B cell (primary cell): ENCODE results near the gene VAV2. TPM values are rescaled to one million over a fixed set of nuclear protein-coding genes. Genes with fewer than 3 reads are reported as not detected.

Experiments used
- ATAC-seq: fragments of 200-7000 bp; cut with Tn5 transposase; one replicate; pipeline ENCODE4 v1.10.0; 2021; ENCODE audit warnings: low read depth, mild to moderate bottlenecking, moderate number of reproducible peaks, moderate library complexity
- CTCF ChIA-PET: fragments of 350-600 bp; sonication (Branson Sonifier 250); formaldehyde crosslinking; loops from one replicate; lab custom pipeline; 2021; ENCODE audit warnings: antibody characterized with exemption, inconsistent platforms; lab: Charles Lee
- POLR2A ChIA-PET: fragments of 350-600 bp; sonication (Branson Sonifier 250); formaldehyde crosslinking; loops from one replicate; lab custom pipeline; 2021; ENCODE audit warnings: antibody characterized with exemption; lab: Charles Lee
- DNase-seq: peaks from one replicate; pipeline ENCODE4 v3.0.0; 2013
- H2AFZ ChIP-seq: 2 replicates; pipeline ENCODE4 v1.6.1; 2012; ENCODE audit warnings: mild to moderate bottlenecking, low read depth, low read length; ENCODE audit not compliant: insufficient read depth, poor library complexity, severe bottlenecking
- H3K27ac ChIP-seq, 2 donors: 1 replicate in 1 of 2; 2 replicates in 1 of 2; pipeline ENCODE4 v1.5.1; 2012 to 2013; ENCODE audit warnings: low read length in 2 of 2, mild to moderate bottlenecking in 2 of 2, moderate library complexity in 1 of 2
- H3K27me3 ChIP-seq, 4 experiments: fragments of 200-600 bp in 1 of 4; sonication (generic) in 1 of 4; replicated peaks in 1 of 4; 1 replicate in 2 of 4; 2 replicates in 2 of 4; pipeline versions ENCODE4 v1.6.1 to v1.7.0; 2013 to 2016; ENCODE audit warnings: low read length in 3 of 4, mild to moderate bottlenecking in 2 of 4, mixed read lengths in 1 of 4, moderate library complexity in 1 of 4; ENCODE audit not compliant: insufficient read depth in 4 of 4, control insufficient read depth in 3 of 4; ENCODE audit errors: control extremely low read depth in 1 of 4
- H3K36me3 ChIP-seq, 2 experiments: replicated peaks in 1 of 2; 1 replicate in 1 of 2; 2 replicates in 1 of 2; pipeline versions ENCODE4 v1.6.1 to v1.7.1; 2013; ENCODE audit warnings: low read length in 1 of 2; ENCODE audit not compliant: insufficient read depth in 2 of 2, control insufficient read depth in 1 of 2; ENCODE audit errors: control extremely low read depth in 1 of 2, extremely low read depth in 1 of 2
- H3K4me1 ChIP-seq, 2 donors: fragments of 200-600 bp in 1 of 2; sonication (generic) in 1 of 2; 1 replicate in 1 of 2; 2 replicates in 1 of 2; pipeline versions ENCODE4 v1.5.1 to v1.6.1; 2013 to 2017; ENCODE audit warnings: low read length in 2 of 2; ENCODE audit not compliant: control insufficient read depth in 2 of 2, insufficient read depth in 2 of 2
- H3K4me2 ChIP-seq: replicated peaks from 2 replicates; pipeline ENCODE3; 2012; ENCODE audit warnings: mild to moderate bottlenecking, low read depth, low read length; ENCODE audit not compliant: poor library complexity, severe bottlenecking
- H3K4me3 ChIP-seq, 5 experiments: fragments of 200-600 bp in 1 of 5; sonication (generic) in 1 of 5; 1 replicate in 3 of 5; 2 replicates in 2 of 5; pipeline versions ENCODE4 v1.5.1 to v1.7.0; 2011 to 2016; ENCODE audit warnings: low read length in 4 of 5, mild to moderate bottlenecking in 4 of 5, low read depth in 2 of 5, control low read depth in 1 of 5, moderate library complexity in 1 of 5; ENCODE audit not compliant: insufficient read depth in 1 of 5; ENCODE audit errors: control extremely low read depth in 1 of 5, extremely low read depth in 1 of 5
- H3K79me2 ChIP-seq: fragments of 200-600 bp; sonication (generic); one replicate; pipeline ENCODE4 v1.6.0; 2016; ENCODE audit warnings: low read length; ENCODE audit not compliant: control insufficient read depth, insufficient read depth
- H3K9ac ChIP-seq: fragments of 200-600 bp; sonication (generic); 2 replicates; pipeline ENCODE4 v1.6.1; 2017; ENCODE audit warnings: mild to moderate bottlenecking, low read length, moderate library complexity
- H3K9me3 ChIP-seq, 3 donors: one replicate each; pipeline versions ENCODE4 v1.6.1 to v1.7.1; 2013; ENCODE audit warnings: low read length in 2 of 3; ENCODE audit not compliant: control insufficient read depth in 2 of 3, insufficient read depth in 1 of 3; ENCODE audit errors: control extremely low read depth in 1 of 3
- H4K20me1 ChIP-seq: 2 replicates; pipeline ENCODE4 v1.6.0; 2012; ENCODE audit warnings: mild to moderate bottlenecking, low read length; ENCODE audit not compliant: insufficient read depth, control insufficient read depth, poor library complexity, severe bottlenecking
- H3K27ac Mint-ChIP-seq: one replicate; pipeline ENCODE4 v1.8.0; 2021; ENCODE audit warnings: mixed read lengths
- H3K27me3 Mint-ChIP-seq: one replicate; pipeline ENCODE4 v1.8.0; 2021; ENCODE audit warnings: mixed read lengths
- H3K4me1 Mint-ChIP-seq: one replicate; pipeline ENCODE4 v1.8.0; 2021; ENCODE audit warnings: mixed read lengths
- H3K4me3 Mint-ChIP-seq: one replicate; pipeline ENCODE4 v1.8.0; 2021; ENCODE audit warnings: mixed read lengths
- H3K9me3 Mint-ChIP-seq: one replicate; pipeline ENCODE4 v1.8.0; 2022; ENCODE audit warnings: mixed read lengths; ENCODE audit not compliant: insufficient read depth
- CTCF ChIP-seq: fragments of 200-600 bp; IDR thresholded peaks from one replicate; pipeline ENCODE4 v1.8.0; 2022; ENCODE audit warnings: antibody characterized with exemption, mild to moderate bottlenecking
- EZH2 ChIP-seq: IDR thresholded peaks from 2 replicates; pipeline ENCODE4 v1.6.1; 2012; ENCODE audit warnings: borderline replicate concordance, low read depth, mild to moderate bottlenecking, moderate library complexity, low read length; ENCODE audit not compliant: insufficient read depth, poor library complexity, severe bottlenecking
- WGBS: methylation state at CpG from one replicate; pipeline ENCODE4 v1.1.5; 2013; ENCODE audit warnings: missing lambda C conversion rate; ENCODE audit not compliant: insufficient coverage; 5-methylcytosine and 5-hydroxymethylcytosine counted together
- intact Hi-C: fragments of 100-400 bp; cut with micrococcal nuclease; formaldehyde crosslinking; loops from one replicate; pipeline ENCODE4 v1.10.0; 2022
- polyA plus RNA-seq: library from polyadenylated mRNA; depleted of rRNA; stranded (reverse); fragments of >200 nt; gene quantifications from 2 replicates; pipeline ENCODE4 v1.2.3, GENCODE V29; 2012
- total RNA-seq, 2 donors: library from RNA; stranded (reverse); fragments of 120-200 nt in 1 of 2; gene quantifications; 1 replicate in 1 of 2; 2 replicates in 1 of 2; pipeline versions ENCODE4 v1.2.3 to v1.2.4, GENCODE V29; 2013 to 2022

The VAV2 gene
- total and polyA plus RNA-seq, 2 donors (not counting 1 experiment from before 2014, with no cell fraction given), result 34.4 to 128 TPM

DNA sequence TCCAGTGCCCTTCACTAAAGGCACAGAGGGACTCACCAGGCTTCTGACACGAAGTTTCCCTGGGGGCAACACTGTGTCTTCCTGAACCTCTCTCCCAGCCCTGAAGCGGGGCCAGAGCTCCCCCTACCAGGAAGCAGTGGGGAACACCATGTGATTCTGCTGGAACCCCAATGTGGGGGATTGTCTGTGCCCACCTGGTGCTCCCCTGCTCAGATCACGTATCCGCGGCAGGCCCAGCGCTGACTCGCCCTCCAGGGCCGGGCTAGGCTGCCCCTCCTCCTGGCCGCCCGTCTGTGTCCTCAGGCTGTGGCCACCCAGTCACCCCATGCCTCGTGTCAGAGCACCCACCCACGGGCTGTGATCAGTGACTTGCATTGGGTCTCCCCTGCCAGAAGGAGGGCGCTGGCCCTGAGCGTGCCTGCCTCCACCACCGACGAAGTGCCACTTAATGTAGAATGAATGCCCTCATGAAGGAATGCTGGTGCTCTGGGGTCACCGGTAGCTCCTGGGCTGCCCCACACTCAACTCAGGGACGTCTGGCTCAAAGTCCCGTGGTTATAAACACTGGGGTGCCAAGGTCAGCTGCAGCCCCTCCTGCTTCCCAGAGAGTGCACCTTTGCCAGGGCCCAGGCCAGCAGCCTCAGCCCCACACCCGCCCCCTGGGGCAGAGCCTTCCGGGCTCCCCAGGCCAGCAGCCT is 276.1 kb downstream of the VAV2 start:
- peaks cover 3% of the 10 kb centered on the region for H3K4me1 Mint-ChIP-seq
- Histone ChIP-seq H3K36me3 (no peaks in the 10 kb centered on the region), H3K27me3 (peaks cover 0 to 18% (median 0%) of the 10 kb centered on the region in 4 experiments), H2AFZ (no peak overlapping the region), H3K27ac (no peak overlapping the region), H3K9ac (no peak overlapping the region), H3K4me2 (no peak overlapping the region), H3K4me3 (no peak overlapping the region), H3K79me2 (no peaks in the 10 kb centered on the region), H3K4me1 (peaks cover 0 to 6% of the 10 kb centered on the region in 2 donors), H4K20me1 (no peaks in the 10 kb centered on the region), H3K9me3 (peaks cover 0 to 9% (median 0%) of the 10 kb centered on the region in 3 donors)
- no peak for TF ChIP-seq EZH2
- no peak for TF ChIP-seq CTCF
- intact Hi-C loops, result no loop called here
- peaks cover 40% of the 10 kb centered on the region for H3K27me3 Mint-ChIP-seq
- H3K4me3 Mint-ChIP-seq, result no peak overlapping the region
- ATAC-seq, result no peak
- ChIA-PET POLR2A (no interaction called here), CTCF (no interaction called here)
- H3K9me3 Mint-ChIP-seq, result peaks cover 3% of the 10 kb centered on the region
- WGBS, result 83% methylated on average over 20 of the region's 21 CpGs
- no peak overlapping the region for H3K27ac Mint-ChIP-seq
- no peak for DNase-seq

DNA sequence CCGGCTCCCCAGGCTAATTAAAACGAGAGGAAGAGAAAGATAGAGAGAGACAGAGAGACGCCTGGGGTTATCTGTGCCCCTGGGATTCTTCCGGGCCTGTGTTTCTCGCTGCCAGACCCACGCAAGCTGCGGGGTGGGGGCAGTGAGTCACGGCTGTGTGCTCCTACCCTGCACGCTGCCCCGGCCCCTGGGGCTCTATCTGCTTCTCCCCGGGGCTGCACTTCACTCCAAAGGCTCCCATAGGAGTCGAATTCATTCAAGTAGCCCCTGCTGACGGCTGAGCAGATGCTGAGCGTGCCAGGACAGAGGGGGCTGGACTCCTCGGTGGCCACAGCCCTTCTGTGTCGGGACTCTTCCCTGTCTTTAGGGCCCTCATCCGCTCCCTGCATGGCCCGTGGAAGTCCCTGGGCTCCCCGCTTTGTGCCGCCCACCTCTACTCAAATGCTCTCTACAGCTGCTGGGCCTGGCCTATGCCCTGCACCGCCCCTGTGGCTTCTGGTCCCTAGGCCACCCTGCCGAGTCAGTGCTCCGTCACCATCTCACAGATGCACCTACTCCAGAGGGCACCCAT is 276.7 kb downstream of the VAV2 start:
- CTCF ChIA-PET, result interaction anchor here (1.6 kb wide), 1 partner anchor 27 kb away, joined by 4 read pairs; no protein-coding TSS in a partner anchor
- intact Hi-C loops, result no loop called here
- Histone ChIP-seq H3K4me2 (no peak overlapping the region), H3K9ac (no peak overlapping the region), H3K27ac (no peak overlapping the region), H3K9me3 (peaks cover 0 to 7% (median 0%) of the 10 kb centered on the region in 3 donors), H3K4me3 (no peak overlapping the region), H4K20me1 (no peaks in the 10 kb centered on the region), H3K27me3 (peaks cover 0 to 18% (median 0%) of the 10 kb centered on the region in 4 experiments), H2AFZ (no peak overlapping the region), H3K79me2 (no peaks in the 10 kb centered on the region), H3K4me1 (peaks cover 0 to 6% of the 10 kb centered on the region in 2 donors), H3K36me3 (no peaks in the 10 kb centered on the region)
- Mint-ChIP-seq H3K27me3 (peaks cover 34% of the 10 kb centered on the region), H3K4me3 (no peak overlapping the region), H3K9me3 (no peaks in the 10 kb centered on the region), H3K27ac (no peak overlapping the region), H3K4me1 (peaks cover 6% of the 10 kb centered on the region)
- WGBS, result 76% methylated on average over 22 of the region's 23 CpGs
- POLR2A ChIA-PET, result no interaction called here
- DNase-seq, result no peak
- TF ChIP-seq CTCF, result no peak
- TF ChIP-seq EZH2, result no peak
- no peak for ATAC-seq
